Measurements from ENCODE around the gene ERBB2. TPM values are rescaled to one million over a fixed set of nuclear protein-coding genes. Genes with fewer than 3 reads are reported as not detected.
A peak's percentile ranks its signal among the peaks of the same experiment; 100 is the strongest.
"Not testable (repeated sequence)": the region's sequence is repeated elsewhere in the genome, so short reads cannot be mapped to it uniquely, and the experiment has no call there.

Gene ERBB2
- total and polyA plus RNA-seq, 4 experiments from 2014 or later, result 0.55 to 4.5 (median 4.1) TPM; not detected in 1

DNA sequence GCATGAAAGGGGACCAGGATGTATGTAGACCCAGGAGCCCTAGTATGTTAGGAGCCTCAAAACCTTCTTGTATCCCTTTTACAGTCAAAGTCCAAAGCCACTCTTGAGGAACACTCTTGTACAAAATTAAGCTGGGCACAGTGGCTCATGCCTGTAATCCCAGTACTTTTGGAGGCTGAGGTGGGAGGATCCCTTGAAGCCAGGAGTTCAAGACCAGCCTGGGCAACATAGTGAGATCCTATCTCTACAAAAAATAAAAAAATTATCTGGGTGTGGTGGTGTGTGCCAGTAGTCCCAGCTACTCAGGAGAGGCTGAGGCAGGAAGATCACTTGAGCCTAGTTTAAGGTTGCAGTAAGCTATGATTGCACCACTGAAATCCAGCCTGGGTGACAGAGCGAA, 26.1 kb downstream of the ERBB2 start:
- Mint-ChIP-seq H3K36me3 (peaks cover 12 to 25% of the 10 kb centered on the region in 2 donors), H3K27ac (peak overlapping the region in 2 of 7 donors; percentile 55 to 56), H3K4me1 (peaks cover 5 to 29% (median 12%) of the 10 kb centered on the region in 4 donors)
- H3K9me3 ChIP-seq (ENCODE audit: control insufficient read depth in 1 of 2, low read length in 2 of 2); H3K27ac ChIP-seq (ENCODE audit: low read depth, low read length); H3K27me3 Mint-ChIP-seq; H3K4me3 Mint-ChIP-seq; H3K9me3 Mint-ChIP-seq; intact Hi-C loops (cut with micrococcal nuclease); DNase-seq; H3K4me3 ChIP-seq (ENCODE audit: low read length in 2 of 2); H3K27me3 ChIP-seq (ENCODE audit: insufficient read depth, low read length): not testable (repeated sequence)
- Histone ChIP-seq H3K36me3 (ENCODE audit: insufficient read depth, low read length) (peaks cover 12% of the 10 kb centered on the region), H3K4me1 (ENCODE audit: insufficient read depth, low read length) (peaks cover 18% of the 10 kb centered on the region)
- ChIA-PET CTCF (ENCODE audit: partially characterized antibody) (interaction anchor here (1.3 kb wide), 1 partner anchor 18 kb away, joined by 4 read pairs; no protein-coding TSS in a partner anchor), POLR2A (ENCODE audit: partially characterized antibody) (interaction anchor here (0.8 kb wide), 1 partner anchor 201 kb away, joined by 3 read pairs; no protein-coding TSS in a partner anchor)

DNA sequence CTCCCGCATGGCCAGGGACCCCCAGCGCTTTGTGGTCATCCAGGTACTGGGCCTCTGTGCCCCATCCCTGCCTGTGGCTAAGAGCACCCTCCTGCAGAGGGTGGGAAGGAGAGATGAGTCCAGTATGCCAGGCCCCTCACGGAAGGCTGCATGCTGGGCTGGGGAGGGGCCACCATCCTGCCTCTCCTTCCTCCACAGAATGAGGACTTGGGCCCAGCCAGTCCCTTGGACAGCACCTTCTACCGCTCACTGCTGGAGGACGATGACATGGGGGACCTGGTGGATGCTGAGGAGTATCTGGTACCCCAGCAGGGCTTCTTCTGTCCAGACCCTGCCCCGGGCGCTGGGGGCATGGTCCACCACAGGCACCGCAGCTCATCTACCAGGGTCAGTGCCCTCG, 26.8 kb downstream of the ERBB2 start:
- Mint-ChIP-seq H3K27me3 (no peaks in the 10 kb centered on the region), H3K36me3 (peaks cover 12 to 25% of the 10 kb centered on the region in 2 donors), H3K9me3 (peaks cover 0 to 1% (median 0%) of the 10 kb centered on the region in 8 donors), H3K4me1 (peaks cover 5 to 33% (median 12%) of the 10 kb centered on the region in 4 donors), H3K27ac (no peak overlapping the region), H3K4me3 (no peak overlapping the region)
- Histone ChIP-seq H3K36me3 (ENCODE audit: insufficient read depth, low read length) (peaks cover 12% of the 10 kb centered on the region), H3K9me3 (ENCODE audit: control insufficient read depth in 1 of 2, low read length in 2 of 2) (no peaks in the 10 kb centered on the region), H3K27ac (ENCODE audit: low read depth, low read length) (no peak overlapping the region), H3K4me1 (ENCODE audit: insufficient read depth, low read length) (peaks cover 22% of the 10 kb centered on the region), H3K4me3 (ENCODE audit: low read length in 2 of 2) (no peak overlapping the region), H3K27me3 (ENCODE audit: insufficient read depth, low read length) (no peaks in the 10 kb centered on the region)
- ChIA-PET CTCF (ENCODE audit: partially characterized antibody) (no interaction called here), POLR2A (ENCODE audit: partially characterized antibody) (interaction anchor here (0.5 kb wide), 1 partner anchor 212 kb away, joined by 3 read pairs; no protein-coding TSS in a partner anchor)
- no peak for DNase-seq
- intact Hi-C loops (cut with micrococcal nuclease), result no loop called here

DNA sequence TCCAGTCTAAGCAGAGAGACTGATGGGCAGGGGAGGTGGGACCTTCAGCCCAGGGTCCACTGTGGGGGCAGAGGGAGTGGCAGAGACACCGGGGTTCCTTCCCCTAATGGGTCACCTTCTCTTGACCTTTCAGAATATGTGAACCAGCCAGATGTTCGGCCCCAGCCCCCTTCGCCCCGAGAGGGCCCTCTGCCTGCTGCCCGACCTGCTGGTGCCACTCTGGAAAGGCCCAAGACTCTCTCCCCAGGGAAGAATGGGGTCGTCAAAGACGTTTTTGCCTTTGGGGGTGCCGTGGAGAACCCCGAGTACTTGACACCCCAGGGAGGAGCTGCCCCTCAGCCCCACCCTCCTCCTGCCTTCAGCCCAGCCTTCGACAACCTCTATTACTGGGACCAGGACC, 27.7 kb downstream of the ERBB2 start:
- Histone ChIP-seq H3K9me3 (ENCODE audit: control insufficient read depth in 1 of 2, low read length in 2 of 2) (no peaks in the 10 kb centered on the region), H3K4me1 (ENCODE audit: insufficient read depth, low read length) (peaks cover 22% of the 10 kb centered on the region), H3K27ac (ENCODE audit: low read depth, low read length) (no peak overlapping the region), H3K27me3 (ENCODE audit: insufficient read depth, low read length) (no peaks in the 10 kb centered on the region), H3K4me3 (ENCODE audit: low read length in 2 of 2) (no peak overlapping the region), H3K36me3 (ENCODE audit: insufficient read depth, low read length) (peaks cover 12% of the 10 kb centered on the region)
- Mint-ChIP-seq H3K27me3 (no peaks in the 10 kb centered on the region), H3K4me3 (no peak overlapping the region), H3K4me1 (peaks cover 7 to 33% (median 12%) of the 10 kb centered on the region in 4 donors), H3K36me3 (peaks cover 12 to 25% of the 10 kb centered on the region in 2 donors), H3K27ac (no peak overlapping the region), H3K9me3 (peaks cover 0 to 4% (median 0%) of the 10 kb centered on the region in 8 donors)
- ChIA-PET CTCF (ENCODE audit: partially characterized antibody) (interaction anchor here (4.6 kb wide), 1 partner anchor 74 kb away, joined by 30 read pairs; no protein-coding TSS in a partner anchor), POLR2A (ENCODE audit: partially characterized antibody) (no interaction called here)
- intact Hi-C loops (cut with micrococcal nuclease), result no loop called here
- DNase-seq, result no peak

DNA sequence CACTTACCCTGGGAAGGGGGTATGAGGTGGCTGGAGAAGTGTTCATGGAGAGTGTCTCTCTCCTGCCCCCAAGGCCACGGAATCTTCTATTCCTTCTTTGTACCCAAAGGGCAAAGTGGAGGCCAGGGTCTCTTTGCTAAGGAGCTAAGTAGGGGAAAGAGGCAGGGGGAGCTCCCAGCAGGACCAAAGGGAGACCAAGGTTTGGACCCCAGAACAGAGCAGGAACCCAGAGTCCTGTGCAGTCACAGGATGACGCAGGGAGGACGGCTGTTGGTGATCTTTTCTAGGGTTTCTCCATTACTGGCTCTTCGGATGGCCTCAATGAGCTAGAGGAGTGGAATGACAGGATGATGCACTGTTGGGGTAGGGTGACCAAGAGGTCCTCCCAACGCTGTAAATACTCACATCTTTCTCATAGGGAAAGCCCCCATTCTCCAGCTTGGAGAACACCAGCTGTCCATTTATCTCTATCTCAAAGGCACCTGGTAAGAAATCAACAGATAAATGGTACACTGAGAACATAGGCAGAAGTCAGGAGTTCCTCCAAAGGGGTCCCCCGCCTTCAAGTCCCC, 29.5 kb downstream of the ERBB2 start:
- Mint-ChIP-seq H3K9me3 (peaks cover 0 to 6% (median 0%) of the 10 kb centered on the region in 8 donors), H3K4me3 (peak overlapping the region; percentile 90 to 94 (median 92)), H3K4me1 (peaks cover 7 to 33% (median 12%) of the 10 kb centered on the region in 4 donors), H3K27me3 (no peaks in the 10 kb centered on the region), H3K27ac (peak overlapping the region in 6 of 7 donors; percentile 86 to 94 (median 94)), H3K36me3 (peaks cover 9 to 25% of the 10 kb centered on the region in 2 donors)
- intact Hi-C loops (cut with micrococcal nuclease), result no loop called here
- H3K36me3 ChIP-seq (ENCODE audit: insufficient read depth, low read length), result peaks cover 12% of the 10 kb centered on the region
- peak overlapping the region; percentile 83 to 92 for H3K4me3 ChIP-seq (ENCODE audit: low read length in 2 of 2)
- no peaks in the 10 kb centered on the region for H3K27me3 ChIP-seq (ENCODE audit: insufficient read depth, low read length)
- H3K9me3 ChIP-seq (ENCODE audit: control insufficient read depth in 1 of 2, low read length in 2 of 2), result no peaks in the 10 kb centered on the region
- ChIA-PET POLR2A (ENCODE audit: partially characterized antibody) (interaction anchor here (0.6 to 4.8 kb wide), 32 partner anchors 9 to 268 kb away, joined by 3 to 59 read pairs (median 5); partner anchors contain the start of genes IKZF3, PGAP3, PSMD3 and STARD3), CTCF (ENCODE audit: partially characterized antibody) (interaction anchor here (0.6 to 4.6 kb wide), 23 partner anchors 9 to 155 kb away, joined by 3 to 47 read pairs (median 4); partner anchors contain the start of gene PNMT)
- peaks cover 22% of the 10 kb centered on the region for H3K4me1 ChIP-seq (ENCODE audit: insufficient read depth, low read length)
- peak overlapping the region; percentile 91 for H3K27ac ChIP-seq (ENCODE audit: low read depth, low read length)
- DNase-seq, result no peak

DNA sequence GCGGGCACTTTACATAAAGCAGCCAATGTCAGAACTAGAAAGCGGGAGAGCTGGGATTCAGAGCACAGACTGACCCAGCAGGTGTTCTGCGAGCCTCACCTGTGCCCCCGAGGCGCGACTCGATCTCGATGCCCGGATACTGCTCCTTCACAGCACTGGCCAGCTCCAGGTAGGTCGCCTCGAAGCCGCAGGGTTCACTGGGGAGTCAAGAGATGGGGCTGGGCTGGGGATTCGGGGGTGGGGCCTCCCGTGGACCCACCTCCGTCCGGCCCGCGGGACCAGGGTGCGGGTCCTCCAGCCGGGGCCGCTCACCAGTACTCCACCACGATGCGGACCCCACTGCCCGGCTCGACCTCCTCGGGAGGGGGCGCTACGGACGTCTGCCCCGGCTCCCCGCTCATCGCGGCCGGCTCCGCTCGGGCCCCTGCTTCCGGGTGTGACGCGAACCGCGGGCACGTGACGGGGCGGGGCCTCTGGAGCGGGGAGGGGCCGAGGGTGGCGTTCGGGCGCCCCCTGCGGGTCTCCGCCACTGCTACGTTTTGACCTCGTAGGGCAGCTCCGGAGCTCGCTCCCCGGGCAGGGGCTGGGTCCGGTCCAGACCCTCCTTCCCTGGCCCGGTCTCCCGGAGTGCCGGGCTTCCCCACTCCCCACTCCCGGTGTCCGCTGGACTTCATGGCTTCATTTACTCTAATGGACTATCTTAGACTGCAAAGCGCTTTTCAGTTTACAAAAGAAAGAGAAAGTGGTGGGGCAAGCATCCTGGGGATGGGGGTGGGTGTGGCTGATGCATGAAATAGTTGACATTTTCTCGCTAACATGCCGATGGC, 30.4 kb downstream of the ERBB2 start, which contains the start of gene MIEN1:
Gene MIEN1, minus strand, starts transcription at position 438 of the 827 bp plus-strand sequence. Its CDS starts 37 bp downstream, at position 401.
- peak within 1 kb of the TSS; percentile 90 to 94 (median 92) for H3K4me3 Mint-ChIP-seq
- Histone ChIP-seq H3K4me1 (ENCODE audit: insufficient read depth, low read length) (peaks cover 22% of the 10 kb centered on the region), H3K4me3 (ENCODE audit: low read length in 2 of 2) (peak within 1 kb of the TSS; percentile 92 to 94), H3K9me3 (ENCODE audit: control insufficient read depth in 1 of 2, low read length in 2 of 2) (no peaks in the 10 kb centered on the region), H3K27ac (ENCODE audit: low read depth, low read length) (peak within 1 kb of the TSS; percentile 91), H3K36me3 (ENCODE audit: insufficient read depth, low read length) (peaks cover 12% of the 10 kb centered on the region), H3K27me3 (ENCODE audit: insufficient read depth, low read length) (no peaks in the 10 kb centered on the region)
- H3K4me1 Mint-ChIP-seq, result peaks cover 6 to 33% (median 12%) of the 10 kb centered on the region in 4 donors
- H3K9me3 Mint-ChIP-seq, result peaks cover 0 to 8% (median 0%) of the 10 kb centered on the region in 8 donors
- intact Hi-C loops (cut with micrococcal nuclease), result loop anchor here (1.0 to 2.0 kb wide), 9 partner anchors 8 to 250 kb away; partner anchors contain the start of genes IKZF3, PGAP3, PNMT and PSMD3
- ChIA-PET POLR2A (ENCODE audit: partially characterized antibody) (interaction anchor here (0.6 to 4.8 kb wide), 38 partner anchors 9 to 399 kb away, joined by 3 to 59 read pairs (median 5); partner anchors contain the start of genes IKZF3, PGAP3, PNMT and PSMD3), CTCF (ENCODE audit: partially characterized antibody) (interaction anchor here (0.6 to 4.6 kb wide), 34 partner anchors 10 to 192 kb away, joined by 3 to 47 read pairs (median 4); partner anchors contain the start of genes PGAP3 and PNMT)
- H3K27ac Mint-ChIP-seq, result peak within 1 kb of the TSS; percentile 86 to 95 (median 93)
- peak; percentile 87 to 97 (median 93) for DNase-seq
- H3K27me3 Mint-ChIP-seq, result no peaks in the 10 kb centered on the region
- peaks cover 9 to 25% of the 10 kb centered on the region in 2 donors for H3K36me3 Mint-ChIP-seq

DNA sequence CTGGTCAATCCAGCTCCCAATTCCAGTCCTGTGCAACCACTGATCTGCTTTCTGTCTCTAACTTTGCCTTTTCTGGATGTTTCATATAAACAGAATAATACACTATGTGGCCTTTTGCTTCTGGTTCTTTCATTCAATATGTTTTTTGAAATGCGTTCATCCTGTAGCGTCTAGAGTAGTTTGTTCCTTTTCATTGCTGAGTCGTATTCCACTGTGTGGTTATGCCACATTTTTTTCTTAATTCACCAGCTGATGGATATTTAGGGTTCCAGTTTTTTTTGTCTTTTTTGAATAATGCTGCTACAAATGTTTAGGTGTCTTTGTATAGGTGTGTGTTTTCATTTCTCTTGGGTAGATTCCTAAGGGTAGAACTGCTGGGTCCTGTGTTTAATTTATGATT, 32.7 kb downstream of the ERBB2 start:
- CTCF ChIA-PET (ENCODE audit: partially characterized antibody), result interaction anchor here (0.7 to 4.2 kb wide), 5 partner anchors 21 to 109 kb away, joined by 3 to 36 read pairs (median 3); no protein-coding TSS in a partner anchor
- intact Hi-C loops (cut with micrococcal nuclease), result no loop called here
- peak overlapping the region in 6 of 8 donors; percentile 37 to 62 (median 57) for H3K4me3 Mint-ChIP-seq
- H3K27ac ChIP-seq (ENCODE audit: low read depth, low read length), result no peak overlapping the region
- no peaks in the 10 kb centered on the region for H3K27me3 ChIP-seq (ENCODE audit: insufficient read depth, low read length)
- peaks cover 6 to 22% (median 13%) of the 10 kb centered on the region in 4 donors for H3K4me1 Mint-ChIP-seq
- peaks cover 12% of the 10 kb centered on the region for H3K36me3 ChIP-seq (ENCODE audit: insufficient read depth, low read length)
- no peak for DNase-seq
- H3K36me3 Mint-ChIP-seq, result peaks cover 5 to 17% of the 10 kb centered on the region in 2 donors
- H3K4me3 ChIP-seq (ENCODE audit: low read length in 2 of 2), result no peak overlapping the region
- peaks cover 0 to 8% (median 0%) of the 10 kb centered on the region in 8 donors for H3K9me3 Mint-ChIP-seq
- H3K27me3 Mint-ChIP-seq, result peaks cover 0 to 4% of the 10 kb centered on the region in 2 donors
- peaks cover 22% of the 10 kb centered on the region for H3K4me1 ChIP-seq (ENCODE audit: insufficient read depth, low read length)
- peak overlapping the region in 5 of 7 donors; percentile 7 to 81 (median 52) for H3K27ac Mint-ChIP-seq
- no peaks in the 10 kb centered on the region for H3K9me3 ChIP-seq (ENCODE audit: control insufficient read depth in 1 of 2, low read length in 2 of 2)
- POLR2A ChIA-PET (ENCODE audit: partially characterized antibody), result interaction anchor here (4.8 kb wide), 1 partner anchor 22 kb away, joined by 59 read pairs; no protein-coding TSS in a partner anchor
